HG02973 (cell line): ENCODE data around the gene MSH3.
"Not testable (repeated sequence)": the region's sequence is repeated elsewhere in the genome, so short reads cannot be mapped to it uniquely, and the experiment has no call there.

Experiments
- ATAC-seq: cut with Tn5 transposase; IDR thresholded peaks from one replicate; pipeline ENCODE4 v1.9.1; 2021; ENCODE audit warnings: moderate library complexity; ENCODE audit not compliant: unreplicated experiment

The MSH3 gene

DNA sequence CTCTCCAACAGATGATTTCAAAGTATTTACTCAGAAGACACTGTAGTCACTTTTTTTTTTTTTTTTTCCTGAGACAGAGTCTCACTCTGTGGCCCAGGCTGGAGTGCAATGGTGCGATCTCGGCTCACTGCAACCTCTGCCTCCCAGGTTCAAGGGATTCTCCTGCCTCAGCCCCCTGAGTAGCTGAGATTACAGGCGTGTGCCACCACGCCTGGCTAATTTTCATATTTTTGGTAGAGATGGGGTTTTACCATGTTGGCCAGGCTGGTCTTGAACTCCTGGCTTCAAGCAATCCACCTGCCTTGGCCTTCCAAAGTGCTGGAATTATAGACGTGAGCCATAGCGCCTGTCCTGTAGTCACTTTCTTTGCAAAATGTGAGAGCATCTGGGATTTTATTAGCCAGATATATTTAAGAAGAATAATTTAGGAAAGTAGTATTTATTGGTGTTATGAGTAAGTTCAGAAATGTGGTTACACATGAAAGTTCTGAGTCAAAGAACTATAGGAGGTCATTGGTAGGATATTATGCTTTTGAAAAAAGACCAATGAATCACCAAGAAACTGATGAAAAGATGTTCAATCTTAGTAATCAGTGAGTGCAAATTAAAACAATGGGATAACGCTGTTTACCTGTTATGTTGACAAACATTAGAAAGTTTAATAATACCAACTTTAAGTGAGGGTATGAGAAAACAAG, 135.0 kb downstream of the MSH3 start:
- not testable (repeated sequence) for ATAC-seq

DNA sequence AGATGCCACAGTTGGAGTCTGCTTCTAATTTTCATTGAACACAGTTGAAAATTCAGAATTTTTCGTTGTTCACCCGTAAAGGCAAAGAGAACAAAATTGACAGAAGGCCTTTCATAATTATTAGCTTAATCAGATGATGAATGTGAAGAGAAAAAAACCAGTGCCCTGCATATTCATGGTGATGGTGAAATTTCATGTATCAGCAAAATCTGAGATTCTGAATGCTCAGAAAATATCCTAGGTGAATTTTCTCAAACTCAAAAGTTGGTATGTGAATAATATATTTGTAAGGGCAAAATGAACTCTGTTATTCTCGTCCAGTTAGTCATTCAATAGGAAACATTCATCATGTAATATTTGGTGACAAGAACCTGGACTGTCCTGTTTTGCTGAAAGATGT, 136.2 kb downstream of the MSH3 start:
- ATAC-seq = no peak

DNA sequence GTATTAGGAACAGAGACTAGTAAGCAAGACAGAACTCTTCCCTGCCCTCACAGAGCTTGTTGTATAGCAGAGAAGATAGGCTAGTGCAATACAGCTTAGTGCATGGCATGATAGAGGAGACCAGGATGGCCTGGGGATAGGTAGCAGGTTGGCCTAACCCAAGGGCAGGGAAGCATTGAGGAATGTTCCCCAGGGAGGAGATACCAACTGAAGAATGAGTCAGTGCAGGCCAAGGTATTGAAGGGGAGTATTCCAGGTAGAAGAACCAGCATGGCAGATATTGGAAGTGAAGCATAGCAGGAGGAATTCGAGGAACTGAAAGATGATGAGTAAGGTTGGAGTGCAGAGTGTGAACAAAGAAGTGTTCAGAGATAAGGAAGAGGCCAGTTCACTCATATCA, 138.9 kb downstream of the MSH3 start:
- no peak for ATAC-seq

GRCh38 chr5:80796846-80797245, 142.4 kb downstream of the MSH3 start:
- ATAC-seq = no peak

DNA sequence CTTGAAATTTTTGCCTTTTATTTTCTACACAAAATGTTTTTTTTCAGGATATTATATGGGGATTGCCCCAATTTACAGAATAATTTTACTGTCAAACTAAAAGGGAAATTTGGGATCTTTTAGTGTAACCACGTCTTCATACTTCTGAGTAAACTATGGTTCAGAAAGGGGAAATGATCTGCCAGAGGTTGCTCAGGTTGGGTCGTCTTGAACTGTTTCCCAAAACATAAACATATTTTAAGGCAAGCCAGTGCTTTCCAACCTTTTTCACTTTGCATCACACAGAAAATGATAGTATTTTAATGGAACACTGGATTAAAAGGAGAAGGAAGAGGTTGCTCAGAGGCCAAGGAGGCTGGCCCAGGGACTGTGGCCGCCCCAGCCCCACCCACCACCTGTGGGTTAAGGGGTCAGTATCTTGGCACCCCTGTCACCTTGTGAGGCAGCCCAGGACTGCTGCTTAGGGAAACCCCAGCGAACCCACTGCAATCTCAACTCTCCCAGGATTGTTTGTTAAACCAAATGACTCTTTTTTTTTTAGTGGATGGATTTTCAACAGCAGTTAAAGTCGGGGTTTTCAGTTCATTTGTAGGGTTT, 143.1 kb downstream of the MSH3 start:
- no peak for ATAC-seq

GRCh38 chr5:80798166-80798565, 143.7 kb downstream of the MSH3 start:
- no peak for ATAC-seq

DNA sequence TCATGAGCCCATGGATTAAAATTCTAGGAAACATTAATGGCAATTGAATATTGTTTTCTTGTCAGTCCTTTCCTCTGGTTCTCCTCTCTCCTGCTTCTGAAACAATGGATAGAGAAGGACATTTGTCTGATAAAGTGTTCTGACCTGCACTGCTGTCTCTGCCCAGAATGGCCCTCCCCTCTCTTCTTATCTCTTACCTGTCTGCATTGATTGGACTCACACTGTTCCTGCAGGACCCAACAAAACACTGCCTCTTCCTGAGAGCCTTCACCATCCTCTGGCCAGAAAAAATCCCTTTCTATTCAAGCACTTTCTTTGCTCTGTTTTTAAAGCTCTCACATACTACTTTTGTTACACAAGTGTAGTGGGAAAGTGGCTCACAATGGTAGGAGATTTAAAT, 144.2 kb downstream of the MSH3 start:
- ATAC-seq = no peak

DNA sequence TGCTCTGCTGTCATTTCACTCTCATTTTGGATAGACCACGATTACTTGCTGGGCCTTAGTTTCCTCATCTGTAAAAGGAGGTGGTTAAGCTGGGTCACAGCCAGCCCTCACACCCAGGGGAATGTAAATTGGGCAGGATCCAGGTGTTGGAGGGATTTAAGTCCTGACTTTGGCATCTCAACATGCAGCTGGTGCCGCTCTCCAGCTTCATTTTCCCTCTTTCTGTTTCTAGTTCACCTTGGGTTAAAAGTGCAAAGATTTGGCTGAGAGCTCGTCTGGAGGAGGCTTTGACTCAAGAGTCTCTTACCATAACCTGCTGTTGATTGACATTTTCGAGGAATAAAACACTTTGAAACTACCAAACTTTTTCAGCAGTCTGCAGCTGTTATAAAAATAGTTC, 144.6 kb downstream of the MSH3 start:
- ATAC-seq = no peak

DNA sequence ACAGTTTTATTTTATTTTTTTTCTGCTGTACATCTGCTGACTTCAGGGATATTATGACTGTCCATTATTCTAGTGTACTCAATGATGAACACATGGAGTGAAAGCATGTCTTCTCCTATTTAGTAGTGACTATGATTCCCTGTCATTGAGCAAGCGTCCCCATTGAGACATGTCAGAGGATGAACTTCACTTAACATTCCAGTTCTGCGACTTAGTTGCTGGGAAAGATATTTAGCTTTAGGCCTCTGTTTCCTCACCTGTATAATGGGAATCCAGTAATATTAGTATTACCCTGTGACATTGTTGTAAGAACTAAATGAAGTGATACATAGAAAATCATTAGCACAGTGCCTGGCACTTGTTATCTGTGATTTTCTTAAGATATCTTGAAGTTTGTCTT, 145.1 kb downstream of the MSH3 start:
- ATAC-seq = no peak

DNA sequence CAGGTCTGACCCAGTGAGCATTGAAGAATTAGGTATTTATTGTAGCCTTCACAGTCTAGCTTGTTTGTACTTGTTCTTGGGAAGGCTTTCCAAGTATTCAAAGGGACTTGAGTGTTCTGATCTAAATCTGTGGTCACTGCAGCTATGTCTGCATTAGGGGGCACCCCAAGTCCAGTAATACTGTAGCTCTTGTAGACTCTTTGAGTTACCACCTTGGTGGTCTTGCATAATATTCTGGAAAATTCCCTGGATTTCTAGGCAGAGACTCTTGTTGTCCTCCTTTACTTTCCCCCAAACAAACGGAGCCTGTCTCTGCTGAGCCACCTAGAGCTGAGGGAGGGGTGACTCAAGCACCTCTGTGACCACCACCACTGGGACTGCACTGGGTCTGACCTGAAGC, 149.9 kb downstream of the MSH3 start:
- ATAC-seq = no peak

GRCh38 chr5:80805038-80805437, 150.6 kb downstream of the MSH3 start:
- no peak for ATAC-seq

GRCh38 chr5:80806929-80807328, 152.5 kb downstream of the MSH3 start:
- ATAC-seq = no peak

GRCh38 chr5:80809451-80809850, 155.0 kb downstream of the MSH3 start:
- no peak for ATAC-seq

DNA sequence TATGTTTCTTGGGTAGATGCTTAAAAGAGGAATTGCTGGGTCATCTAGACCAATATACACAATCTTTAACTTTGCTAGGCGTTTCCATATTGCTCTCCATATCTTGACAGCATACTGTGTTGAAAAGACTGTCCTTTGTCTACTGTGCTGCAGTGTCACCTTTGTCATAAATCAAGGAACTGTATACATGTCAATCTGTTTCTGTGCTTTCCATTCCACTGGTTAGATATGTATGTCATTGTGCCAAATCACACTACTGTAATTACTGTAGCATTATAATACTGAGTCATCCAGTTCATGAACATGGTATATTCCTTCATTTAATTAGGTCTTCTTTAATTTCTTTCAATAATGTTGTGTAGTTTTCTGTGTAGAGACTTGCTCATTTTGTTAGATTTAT, 156.0 kb downstream of the MSH3 start:
- no peak for ATAC-seq

DNA sequence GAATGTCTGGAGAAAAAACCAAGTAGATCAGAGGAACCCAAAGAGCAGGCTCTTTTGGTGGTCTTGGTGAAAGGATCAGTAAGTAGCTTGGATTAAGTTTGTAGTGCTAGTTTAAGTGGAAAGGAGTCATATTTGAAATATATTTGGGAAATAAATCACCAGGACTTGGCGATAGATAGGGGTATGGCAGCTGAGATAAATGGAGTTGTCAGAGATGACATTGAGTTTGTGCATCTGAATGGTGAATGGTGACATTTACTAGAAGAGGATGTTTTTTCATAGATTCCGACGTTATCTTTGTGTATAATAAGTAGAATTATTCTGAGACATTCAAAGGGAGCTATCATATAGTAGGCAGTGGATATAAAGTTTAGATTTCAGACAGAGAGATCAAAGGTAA, 162.1 kb downstream of the MSH3 start:
- no peak for ATAC-seq

DNA sequence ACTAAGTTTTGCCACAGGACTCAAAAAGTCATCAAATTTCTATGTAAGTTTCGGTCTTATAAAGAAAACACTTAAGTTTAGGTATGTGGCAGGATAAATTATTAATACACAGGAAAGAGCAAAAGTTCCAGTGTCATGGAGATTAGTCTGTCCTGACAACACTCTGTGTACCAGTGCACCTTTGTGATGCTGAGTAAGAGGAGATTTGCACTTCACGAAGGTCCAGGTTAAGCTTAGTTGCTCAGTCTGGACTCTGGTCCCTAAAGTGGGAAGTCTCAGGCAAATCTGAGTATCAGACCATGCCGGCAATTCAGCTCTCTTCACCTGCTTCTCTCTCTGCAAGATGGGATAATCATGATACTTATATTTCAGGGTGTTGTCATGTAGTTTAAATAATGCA, 166.2 kb downstream of the MSH3 start:
- ATAC-seq = no peak

DNA sequence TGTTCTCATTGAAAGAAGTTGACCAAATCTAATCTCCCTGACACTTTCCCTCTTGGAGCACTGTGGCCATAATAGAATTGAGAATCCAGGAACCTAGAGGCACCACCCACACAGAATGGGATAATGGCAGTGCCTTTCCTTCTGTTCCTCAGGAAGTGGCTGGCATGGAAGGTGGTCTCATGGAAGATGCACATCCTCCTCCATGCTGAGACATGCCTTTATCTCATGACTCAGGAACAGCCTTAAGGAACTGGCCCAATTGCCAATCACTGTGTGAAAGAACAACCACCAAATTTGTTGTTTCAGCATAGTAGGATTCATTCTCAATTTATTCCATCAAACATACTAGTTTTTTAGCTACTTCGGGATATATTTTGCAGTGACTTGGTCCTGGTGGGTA, 168.2 kb downstream of the MSH3 start:
- no peak for ATAC-seq

DNA sequence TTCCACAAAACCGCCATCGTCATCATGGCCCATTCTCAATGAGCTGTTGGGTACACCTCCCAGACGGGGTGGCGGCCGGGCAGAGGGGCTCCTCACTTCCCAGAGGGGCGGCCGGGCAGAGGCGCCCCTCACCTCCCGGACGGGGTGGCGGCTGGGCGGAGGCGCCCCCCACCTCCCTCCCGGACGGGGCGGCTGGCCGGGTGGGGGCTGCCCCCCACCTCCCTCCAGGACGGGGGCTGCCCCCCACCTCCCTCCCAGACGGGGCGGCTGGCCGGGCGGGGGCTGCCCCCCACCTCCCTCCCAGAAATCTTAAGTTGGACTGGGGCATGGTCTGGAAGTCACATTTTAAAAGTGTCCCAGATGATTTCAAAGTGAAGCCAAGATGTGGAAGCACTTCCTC, 169.7 kb downstream of the MSH3 start:
- not testable (repeated sequence) for ATAC-seq

DNA sequence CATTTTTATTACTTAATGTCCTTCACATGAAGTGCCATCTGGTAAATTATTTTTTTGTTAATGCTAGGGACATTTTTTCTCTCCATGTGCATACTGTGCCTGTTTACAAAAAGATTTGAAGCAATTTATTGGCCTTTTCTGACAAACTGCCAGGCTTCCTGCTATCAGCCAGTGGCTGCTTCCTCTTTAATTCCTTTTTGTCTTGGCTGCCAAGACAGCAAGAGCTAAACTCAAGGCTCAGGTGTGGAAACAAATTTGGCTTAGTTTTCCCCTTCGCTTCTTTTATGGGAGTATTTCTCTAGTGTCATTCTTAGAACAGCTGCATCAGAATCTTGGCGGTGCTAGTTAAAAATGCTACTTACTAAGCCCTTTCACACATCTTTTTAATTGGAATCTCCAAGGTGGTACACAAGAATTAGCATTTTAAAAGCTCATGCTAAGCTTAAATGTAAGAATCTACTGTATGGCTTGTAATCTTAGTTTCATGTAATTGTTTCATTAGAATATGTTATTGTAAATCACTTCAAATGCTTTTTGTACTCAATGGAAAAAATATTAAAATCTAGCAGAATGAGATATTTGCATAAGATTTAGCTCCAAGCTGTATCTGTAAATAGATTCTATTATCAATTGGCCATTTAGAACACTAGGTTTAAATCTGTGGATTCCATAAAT, 171.5 kb downstream of the MSH3 start:
- no peak for ATAC-seq

GRCh38 chr5:80834710-80835109, 180.3 kb downstream of the MSH3 start:
- no peak for ATAC-seq

GRCh38 chr5:80835128-80835527, 180.7 kb downstream of the MSH3 start:
- no peak for ATAC-seq

GRCh38 chr5:80837679-80838078, 183.2 kb downstream of the MSH3 start:
- peak; percentile 84 for ATAC-seq
